SIG-M5 treated with dmso at 0.1 percent for 504 hours (cell line): ENCODE results near the gene SWT1.
"Not testable (repeated sequence)": the region's sequence is repeated elsewhere in the genome, so short reads cannot be mapped to it uniquely, and the experiment has no call there.

Experiments
- DNase-seq: peaks from one replicate; lab custom pipeline; 2025; ENCODE audit not compliant: unreplicated experiment; lab: John Stamatoyannopoulos, UW

The SWT1 gene

GRCh38 chr1:185244015-185244747 is 87.2 kb downstream of the SWT1 start:
- DNase-seq: no peak

GRCh38 chr1:185245466-185245865 is 88.5 kb downstream of the SWT1 start:
- DNase-seq: no peak

GRCh38 chr1:185249563-185249962 is 92.6 kb downstream of the SWT1 start:
- DNase-seq: no peak

- no peak for DNase-seq
These were observed 93.1 kb downstream of the SWT1 start for GRCh38 chr1:185250063-185250462.

GRCh38 chr1:185251928-185252327 is 95.0 kb downstream of the SWT1 start:
- DNase-seq: not testable (repeated sequence)

- DNase-seq: not testable (repeated sequence)
These were observed 95.4 kb downstream of the SWT1 start for GRCh38 chr1:185252404-185252803.

- not testable (repeated sequence) for DNase-seq
These were observed 98.6 kb downstream of the SWT1 start for GRCh38 chr1:185255595-185255994.

GRCh38 chr1:185257116-185257949 is 100.4 kb downstream of the SWT1 start:
- DNase-seq: not testable (repeated sequence)

- no peak for DNase-seq
These were observed 100.9 kb downstream of the SWT1 start for GRCh38 chr1:185257950-185258208.

- no peak for DNase-seq
These were observed 101.7 kb downstream of the SWT1 start for GRCh38 chr1:185258676-185259075.

GRCh38 chr1:185260611-185261010 is 103.6 kb downstream of the SWT1 start:
- DNase-seq: no peak

- DNase-seq: no peak
These were observed 105.2 kb downstream of the SWT1 start for GRCh38 chr1:185262151-185262550.

GRCh38 chr1:185263292-185263691 is 106.3 kb downstream of the SWT1 start:
- DNase-seq: no peak

- DNase-seq: no peak
These were observed 106.8 kb downstream of the SWT1 start for GRCh38 chr1:185263780-185264179.

- DNase-seq: no peak
These were observed 108.3 kb downstream of the SWT1 start for GRCh38 chr1:185265314-185265713.

- no peak for DNase-seq
These were observed 110.3 kb downstream of the SWT1 start for GRCh38 chr1:185267301-185267700.

GRCh38 chr1:185267701-185268100 is 110.7 kb downstream of the SWT1 start:
- no peak for DNase-seq

GRCh38 chr1:185268352-185268751 is 111.4 kb downstream of the SWT1 start:
- no peak for DNase-seq

GRCh38 chr1:185271921-185272320 is 115.0 kb downstream of the SWT1 start:
- DNase-seq: no peak

GRCh38 chr1:185279571-185279970 is 122.6 kb downstream of the SWT1 start:
- DNase-seq: no peak

- DNase-seq: no peak
These were observed 123.6 kb downstream of the SWT1 start for GRCh38 chr1:185280589-185280988.

- peak; percentile 17 for DNase-seq
These were observed 124.3 kb downstream of the SWT1 start for GRCh38 chr1:185281245-185281644.

- DNase-seq: no peak
These were observed 127.1 kb downstream of the SWT1 start for GRCh38 chr1:185284116-185284515.
